ENCODE results near the gene ADAM19. TPM values are rescaled to one million over a fixed set of nuclear protein-coding genes. Genes with fewer than 3 reads are reported as not detected.

ADAM19 gene
- total and polyA plus RNA-seq, 2 of the 4 experiments (the other 2 are of a cell fraction): 35.5 to 49.2 TPM

DNA sequence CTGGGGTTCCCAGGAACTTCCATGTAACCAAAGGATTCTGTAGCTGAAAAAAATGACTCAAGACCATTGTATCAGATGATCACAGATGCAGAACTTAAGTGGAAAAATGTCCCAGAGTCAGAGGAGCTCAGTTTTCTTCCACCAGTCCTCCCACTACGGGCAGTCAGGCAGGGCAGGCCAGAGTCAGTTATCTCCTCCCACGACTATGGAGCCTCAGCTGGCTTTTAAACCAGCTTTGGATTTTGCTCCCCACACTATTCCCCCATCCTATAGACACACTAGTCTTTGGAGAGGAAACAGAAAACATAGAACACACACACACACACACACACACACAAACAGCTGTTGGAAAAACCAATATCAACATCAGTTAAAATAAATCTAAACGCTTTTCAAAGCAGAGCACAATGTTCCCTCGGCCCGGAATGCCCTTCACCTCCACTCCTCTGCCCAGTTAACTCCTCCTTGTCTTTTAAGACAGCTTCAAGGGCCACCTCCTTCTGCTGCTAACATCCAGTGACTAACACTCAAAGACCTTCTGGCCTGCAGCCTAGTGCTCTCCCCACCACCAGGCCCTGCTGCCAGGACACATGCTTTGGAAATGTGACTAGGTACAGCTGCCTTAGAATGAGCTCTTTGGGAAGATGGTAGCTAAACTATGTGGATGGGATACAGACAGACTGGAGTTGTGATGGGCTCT is 58.8 kb downstream of the ADAM19 start:
- Histone ChIP-seq H2AK9ac (replicated peaks; ENCODE audit: low read depth, low read length, poor library complexity) (peak overlapping the region; percentile 92), H2BK120ac (ENCODE audit: low read depth, low read length) (peak overlapping the region; percentile 94), H3K18ac (ENCODE audit: low read depth, low read length) (peak overlapping the region; percentile 72), H3K79me1 (ENCODE audit: low read depth in 1 of 2, low read length in 2 of 2) (peaks cover 28 to 73% of the 10 kb centered on the region in 2 experiments), H3K23ac (ENCODE audit: low read depth, low read length) (peak overlapping the region; percentile 92), H3K56ac (ENCODE audit: extremely low read depth, insufficient read depth, low read length) (peak overlapping the region; percentile 85), H2AFZ (replicated peaks; ENCODE audit: low read length, poor library complexity) (no peak overlapping the region), H3K9me3 (ENCODE audit: control insufficient read depth, insufficient read depth, low read length) (no peaks in the 10 kb centered on the region), H3K4me1 (ENCODE audit: control insufficient read depth, insufficient read depth, low read length) (peaks cover 27% of the 10 kb centered on the region), H2BK15ac (ENCODE audit: low read depth, low read length) (peak overlapping the region; percentile 38; the same call in 2 of the 3 replicates), H3K4me2 (ENCODE audit: low read depth, low read length) (peak overlapping the region; percentile 48), H3K36me3 (ENCODE audit: control insufficient read depth, insufficient read depth, low read length) (peaks cover 18% of the 10 kb centered on the region), H2AK5ac (ENCODE audit: low read depth, low read length) (peak overlapping the region; percentile 94), H2BK20ac (ENCODE audit: low read depth, low read length) (peak overlapping the region; percentile 76), H4K20me1 (ENCODE audit: insufficient read depth, low read length) (peaks cover 15% of the 10 kb centered on the region), H4K91ac (ENCODE audit: insufficient read depth, low read depth, low read length) (peak overlapping the region; percentile 93), H3K27ac (ENCODE audit: insufficient read depth, low read length) (peak overlapping the region; percentile 82), H3K9ac (ENCODE audit: low read depth, low read length) (peak overlapping the region; percentile 20), H3K9me1 (ENCODE audit: insufficient read depth, low read length) (peaks cover 31% of the 10 kb centered on the region), H4K5ac (ENCODE audit: low read depth, low read length) (peak overlapping the region; percentile 67), H3K14ac (replicated peaks; ENCODE audit: low read depth, low read length) (peak overlapping the region; percentile 96), H3K4me3 (ENCODE audit: insufficient read depth, low read depth, low read length) (no peak overlapping the region), H3K4ac (ENCODE audit: low read depth, low read length) (peak overlapping the region; percentile 95), H4K8ac (ENCODE audit: low read depth in 2 of 2, low read length in 2 of 2) (peak overlapping the region; percentile 65 to 90), H3K27me3 (ENCODE audit: control insufficient read depth, insufficient read depth, low read length) (no peaks in the 10 kb centered on the region), H2BK5ac (ENCODE audit: low read depth, low read length, poor library complexity, severe bottlenecking) (peak overlapping the region; percentile 82)
- BruUV-seq (replicated peaks): no TSS peak
- intact Hi-C loops (cut with micrococcal nuclease) (loop anchor here (2.0 to 5.0 kb wide), 3 partner anchors 42 to 216 kb away; partner anchors contain the start of genes ADAM19 and THG1L), in situ Hi-C loops (cut with MboI; ENCODE audit: low sequenced_read_pairs) (no loop called here), dilution Hi-C loops (cut with HindIII; ENCODE audit: low sequenced_read_pairs, unreplicated experiment) (no loop called here)
- peak; percentile 96 for DNase-seq
- ATAC-seq (ENCODE audit: low read depth): peak; percentile 87
- WGBS, 2 experiments (ENCODE audit: extremely low coverage in 2 of 2, insufficient read length in 1 of 2): 0% methylated on average over 1 of the region's 5 CpGs; no CpG with 5 or more reads in 1 of the 2 experiments
- no peak for TF ChIP-seq MAFK (IDR thresholded peaks at IDR 0.05; ENCODE audit: low read depth, low read length)
- TF ChIP-seq, protein P1, sequence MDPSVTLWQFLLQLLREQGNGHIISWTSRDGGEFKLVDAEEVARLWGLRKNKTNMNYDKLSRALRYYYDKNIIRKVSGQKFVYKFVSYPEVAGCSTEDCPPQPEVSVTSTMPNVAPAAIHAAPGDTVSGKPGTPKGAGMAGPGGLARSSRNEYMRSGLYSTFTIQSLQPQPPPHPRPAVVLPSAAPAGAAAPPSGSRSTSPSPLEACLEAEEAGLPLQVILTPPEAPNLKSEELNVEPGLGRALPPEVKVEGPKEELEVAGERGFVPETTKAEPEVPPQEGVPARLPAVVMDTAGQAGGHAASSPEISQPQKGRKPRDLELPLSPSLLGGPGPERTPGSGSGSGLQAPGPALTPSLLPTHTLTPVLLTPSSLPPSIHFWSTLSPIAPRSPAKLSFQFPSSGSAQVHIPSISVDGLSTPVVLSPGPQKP (IDR thresholded peaks at IDR 0.05; ENCODE audit: borderline replicate concordance, low read depth, low read length): no peak
- no peak for TF ChIP-seq RFX5 (IDR thresholded peaks at IDR 0.05; ENCODE audit: low read depth, low read length)
- no peak for TF ChIP-seq RCOR1 (IDR thresholded peaks at IDR 0.05; ENCODE audit: insufficient replicate concordance, low read length)
- peak; percentile 76; the same call in 1 of the 2 replicates for TF ChIP-seq MXI1 (IDR thresholded peaks at IDR 0.05; ENCODE audit: borderline replicate concordance, low read depth, low read length)
- peak; percentile 35 for TF ChIP-seq RAD21 (IDR thresholded peaks at IDR 0.05; ENCODE audit: low read length)
- no peak for TF ChIP-seq NFE2L2 (IDR thresholded peaks at IDR 0.05; ENCODE audit: low read depth, low read length)
- peak; percentile 49; the same call in 1 of the 2 replicates for TF ChIP-seq BHLHE40 (IDR thresholded peaks at IDR 0.05; ENCODE audit: low read depth, low read length)
- TF ChIP-seq FOS (IDR thresholded peaks at IDR 0.05; ENCODE audit: low read depth, low read length): peak; percentile 51; the same call in 1 of the 2 replicates
- TF ChIP-seq, protein P2, sequence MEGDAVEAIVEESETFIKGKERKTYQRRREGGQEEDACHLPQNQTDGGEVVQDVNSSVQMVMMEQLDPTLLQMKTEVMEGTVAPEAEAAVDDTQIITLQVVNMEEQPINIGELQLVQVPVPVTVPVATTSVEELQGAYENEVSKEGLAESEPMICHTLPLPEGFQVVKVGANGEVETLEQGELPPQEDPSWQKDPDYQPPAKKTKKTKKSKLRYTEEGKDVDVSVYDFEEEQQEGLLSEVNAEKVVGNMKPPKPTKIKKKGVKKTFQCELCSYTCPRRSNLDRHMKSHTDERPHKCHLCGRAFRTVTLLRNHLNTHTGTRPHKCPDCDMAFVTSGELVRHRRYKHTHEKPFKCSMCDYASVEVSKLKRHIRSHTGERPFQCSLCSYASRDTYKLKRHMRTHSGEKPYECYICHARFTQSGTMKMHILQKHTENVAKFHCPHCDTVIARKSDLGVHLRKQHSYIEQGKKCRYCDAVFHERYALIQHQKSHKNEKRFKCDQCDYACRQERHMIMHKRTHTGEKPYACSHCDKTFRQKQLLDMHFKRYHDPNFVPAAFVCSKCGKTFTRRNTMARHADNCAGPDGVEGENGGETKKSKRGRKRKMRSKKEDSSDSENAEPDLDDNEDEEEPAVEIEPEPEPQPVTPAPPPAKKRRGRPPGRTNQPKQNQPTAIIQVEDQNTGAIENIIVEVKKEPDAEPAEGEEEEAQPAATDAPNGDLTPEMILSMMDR (conservative IDR thresholded peaks at IDR 0.05; ENCODE audit: low read depth, low read length): no peak
- no peak; the same call in 1 of the 2 replicates for TF ChIP-seq POLR2A (IDR thresholded peaks at IDR 0.05; ENCODE audit: low read depth, low read length)
- no peak for TF ChIP-seq MAZ (IDR thresholded peaks at IDR 0.05; ENCODE audit: borderline replicate concordance, low read depth, low read length)
- CTCF ChIA-PET: interaction anchor here (0.7 kb wide), 1 partner anchor 1231 kb away, joined by 3 read pairs; no protein-coding TSS in a partner anchor
- POLR2A ChIA-PET (ENCODE audit: unreplicated experiment): interaction anchor here (0.6 to 0.7 kb wide), 2 partner anchors 214 to 1164 kb away, joined by 3 to 4 read pairs; partner anchors contain the start of gene THG1L
